ENCODE results near the gene SUPT3H. TPM values are rescaled to one million over a fixed set of nuclear protein-coding genes. Genes with fewer than 3 reads are reported as not detected.

SUPT3H gene
- total and polyA plus RNA-seq, 2 donors, result 9.4 to 12.5 TPM

DNA sequence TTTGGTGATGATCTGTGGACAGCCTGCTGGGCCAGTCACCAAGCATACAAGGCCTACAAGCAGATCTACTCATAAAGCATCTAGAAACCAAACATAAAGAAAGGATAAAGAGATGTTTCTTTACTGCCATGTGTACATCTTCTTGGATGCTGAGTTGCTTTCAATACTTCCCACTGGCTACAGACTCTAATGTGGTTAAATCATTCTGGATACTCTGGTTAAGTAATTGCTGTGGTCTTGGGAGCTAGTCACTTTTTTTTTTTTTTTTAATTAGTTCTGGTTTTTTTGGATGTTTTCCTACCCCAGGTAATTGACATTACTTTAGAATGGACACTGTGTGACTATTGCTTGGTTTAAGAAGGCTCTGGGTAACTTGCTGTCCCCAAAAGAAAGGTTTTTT is 265.0 kb downstream of the SUPT3H start:
- Histone ChIP-seq H3K27ac (ENCODE audit: low read depth) (no peak overlapping the region), H3K4me1 (ENCODE audit: insufficient read depth) (no peaks in the 10 kb centered on the region), H3K36me3 (ENCODE audit: insufficient read depth) (no peaks in the 10 kb centered on the region), H3K4me3 (ENCODE audit: low read depth, low read length) (no peak overlapping the region)
- DNase-seq (ENCODE audit: extremely low spot score), result no peak

DNA sequence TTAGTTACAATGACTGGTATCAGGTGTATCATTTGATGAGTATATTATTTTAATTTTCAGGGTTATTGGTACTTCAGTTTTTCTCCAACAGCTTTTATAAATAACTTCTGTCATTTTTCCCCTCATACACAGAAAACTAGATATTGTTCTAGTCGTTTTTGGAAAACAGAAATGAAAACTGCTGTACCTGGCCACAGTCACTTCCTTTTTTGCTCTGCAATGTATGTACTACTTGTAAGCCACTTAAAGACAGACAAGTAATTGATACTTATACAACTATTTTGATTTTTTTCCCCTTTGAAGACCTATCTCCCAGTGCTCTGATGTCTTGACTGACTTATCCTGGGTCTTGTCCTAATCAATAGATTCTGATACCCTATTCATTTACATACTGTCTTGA is 268.2 kb downstream of the SUPT3H start:
- no peak for DNase-seq (ENCODE audit: extremely low spot score)
- Histone ChIP-seq H3K4me1 (ENCODE audit: insufficient read depth) (no peaks in the 10 kb centered on the region), H3K4me3 (ENCODE audit: low read depth, low read length) (no peak overlapping the region), H3K36me3 (ENCODE audit: insufficient read depth) (no peaks in the 10 kb centered on the region), H3K27ac (ENCODE audit: low read depth) (no peak overlapping the region)
- 70% methylated on average over 1 of the region's 1 CpG for WGBS

DNA sequence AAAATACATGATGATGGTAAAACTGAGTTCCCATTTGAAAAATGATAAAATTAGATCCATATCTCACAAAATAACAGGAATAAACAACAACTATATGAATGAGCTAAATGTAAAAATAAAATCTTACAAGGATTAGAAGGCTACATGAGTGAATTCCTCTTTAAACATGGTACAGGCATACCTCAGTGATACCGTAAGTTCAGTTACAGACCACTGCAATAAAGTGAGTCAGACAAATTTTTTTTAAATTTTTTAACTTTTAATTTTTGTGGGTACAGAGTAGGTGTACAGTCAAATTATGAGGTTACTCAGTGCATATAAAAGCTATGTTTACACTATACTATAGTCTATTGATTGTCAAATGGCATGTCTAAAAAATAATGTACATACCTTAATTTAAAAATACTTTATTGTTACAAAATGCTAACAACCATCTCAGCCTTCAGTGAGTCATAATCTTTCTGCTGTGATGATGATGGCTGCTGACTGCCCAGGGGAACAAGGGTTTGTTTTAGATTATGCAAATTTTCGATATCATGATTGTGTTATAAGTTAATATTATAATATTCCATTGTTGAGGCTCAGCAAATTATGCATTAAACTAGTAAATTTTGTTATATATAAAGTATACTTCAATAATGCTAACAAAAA is 272.4 kb downstream of the SUPT3H start:
- WGBS, result 99% methylated on average over 2 of the region's 2 CpGs
- Histone ChIP-seq H3K27ac (ENCODE audit: low read depth) (no peak overlapping the region), H3K36me3 (ENCODE audit: insufficient read depth) (no peaks in the 10 kb centered on the region), H3K4me3 (ENCODE audit: low read depth, low read length) (no peak overlapping the region), H3K4me1 (ENCODE audit: insufficient read depth) (no peaks in the 10 kb centered on the region)
- DNase-seq (ENCODE audit: extremely low spot score), result no peak

DNA sequence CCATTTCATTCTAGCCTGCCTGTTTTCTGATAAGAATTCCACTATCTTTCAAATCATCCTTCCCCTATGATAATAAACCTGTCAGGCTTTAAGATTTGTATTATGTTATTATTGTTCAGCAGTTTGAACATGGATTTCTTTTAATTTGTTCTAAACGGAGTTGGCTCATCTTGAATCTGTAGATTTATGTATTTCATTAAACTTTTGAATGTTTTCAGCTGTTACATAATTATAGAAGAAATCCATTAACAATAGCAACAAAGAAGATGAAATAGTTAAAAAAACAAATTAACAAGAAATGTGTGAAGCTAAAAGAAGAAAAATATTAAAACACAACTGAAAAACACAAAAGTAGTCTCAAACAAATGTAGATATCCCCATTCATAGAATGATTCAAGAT is 273.3 kb downstream of the SUPT3H start:
- 57% methylated on average over 1 of the region's 1 CpG for whole genome bisulfite sequencing
- H3K4me1 ChIP-seq (ENCODE audit: insufficient read depth), result no peaks in the 10 kb centered on the region
- DNase-seq (ENCODE audit: extremely low spot score), result no peak
- no peaks in the 10 kb centered on the region for H3K36me3 ChIP-seq (ENCODE audit: insufficient read depth)
- no peak overlapping the region for H3K4me3 ChIP-seq (ENCODE audit: low read depth, low read length)
- no peak overlapping the region for H3K27ac ChIP-seq (ENCODE audit: low read depth)

DNA sequence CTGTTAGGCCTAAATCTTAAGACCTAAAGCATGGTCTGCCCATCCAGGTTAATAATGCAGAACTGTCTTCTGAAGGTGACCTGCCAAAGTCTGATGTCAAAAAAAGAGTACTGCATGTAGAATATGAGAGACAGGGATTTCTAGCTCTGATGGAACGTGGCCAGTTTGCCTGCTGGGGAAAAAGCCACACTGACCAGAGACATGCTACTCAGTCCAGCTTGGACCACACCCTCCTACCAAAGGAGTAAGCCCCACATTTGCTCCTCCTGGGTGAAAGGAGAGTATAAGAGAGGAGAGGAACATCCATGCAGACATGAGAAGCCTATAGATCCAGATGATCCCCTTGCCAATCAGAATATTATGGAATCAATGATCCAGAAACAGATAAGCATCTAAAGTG is 279.5 kb downstream of the SUPT3H start:
- Histone ChIP-seq H3K36me3 (ENCODE audit: insufficient read depth) (no peaks in the 10 kb centered on the region), H3K27ac (ENCODE audit: low read depth) (no peak overlapping the region), H3K4me3 (ENCODE audit: low read depth, low read length) (no peak overlapping the region), H3K4me1 (ENCODE audit: insufficient read depth) (no peaks in the 10 kb centered on the region)
- no peak for DNase-seq (ENCODE audit: extremely low spot score)
- 88% methylated on average over 1 of the region's 1 CpG for WGBS

DNA sequence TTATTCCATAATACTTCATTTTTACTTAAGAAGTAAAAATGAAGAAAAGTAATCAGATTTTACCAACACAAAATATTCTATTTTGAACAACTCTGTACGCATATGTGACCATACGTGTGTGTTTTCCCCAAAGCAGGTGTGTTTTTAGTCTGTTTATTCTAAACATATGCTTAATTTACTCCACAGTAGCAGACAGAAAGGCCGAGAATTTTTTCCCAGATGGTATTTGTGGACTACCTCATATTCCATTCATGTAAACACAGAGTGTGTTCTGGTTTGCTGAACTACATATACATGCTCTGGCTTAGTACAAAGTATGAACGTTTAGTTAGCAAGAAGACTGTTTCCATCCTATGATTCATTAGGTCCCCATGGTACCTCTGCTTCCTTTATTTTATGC is 282.9 kb downstream of the SUPT3H start:
- Histone ChIP-seq H3K4me3 (ENCODE audit: low read depth, low read length) (no peak overlapping the region), H3K4me1 (ENCODE audit: insufficient read depth) (no peaks in the 10 kb centered on the region), H3K36me3 (ENCODE audit: insufficient read depth) (no peaks in the 10 kb centered on the region), H3K27ac (ENCODE audit: low read depth) (no peak overlapping the region)
- no peak for DNase-seq (ENCODE audit: extremely low spot score)
- WGBS, result 75% methylated on average over 4 of the region's 4 CpGs

DNA sequence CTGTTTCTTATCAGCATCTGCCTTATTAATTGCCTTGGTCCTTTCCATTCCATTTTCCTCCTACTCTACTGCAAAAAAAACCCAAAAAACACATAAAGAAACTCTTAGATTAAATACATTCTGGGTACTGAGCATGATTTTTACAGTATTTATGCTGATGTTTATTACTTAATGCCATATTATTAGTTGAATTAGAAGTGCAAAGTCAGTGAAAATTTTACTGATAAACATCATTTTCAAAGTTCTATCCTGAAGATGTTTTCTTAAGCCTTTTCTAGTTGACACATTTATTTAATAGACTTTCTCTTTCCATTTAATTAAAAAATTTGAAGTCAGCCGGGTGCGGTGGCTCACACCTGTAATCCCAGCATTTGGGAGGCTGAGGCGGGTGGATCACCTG is 285.6 kb downstream of the SUPT3H start:
- H3K36me3 ChIP-seq (ENCODE audit: insufficient read depth), result no peaks in the 10 kb centered on the region
- DNase-seq (ENCODE audit: extremely low spot score), result no peak
- no peaks in the 10 kb centered on the region for H3K4me1 ChIP-seq (ENCODE audit: insufficient read depth)
- H3K27ac ChIP-seq (ENCODE audit: low read depth), result no peak overlapping the region
- no peak overlapping the region for H3K4me3 ChIP-seq (ENCODE audit: low read depth, low read length)
- WGBS, result over 99% methylated on average over 3 of the region's 3 CpGs

DNA sequence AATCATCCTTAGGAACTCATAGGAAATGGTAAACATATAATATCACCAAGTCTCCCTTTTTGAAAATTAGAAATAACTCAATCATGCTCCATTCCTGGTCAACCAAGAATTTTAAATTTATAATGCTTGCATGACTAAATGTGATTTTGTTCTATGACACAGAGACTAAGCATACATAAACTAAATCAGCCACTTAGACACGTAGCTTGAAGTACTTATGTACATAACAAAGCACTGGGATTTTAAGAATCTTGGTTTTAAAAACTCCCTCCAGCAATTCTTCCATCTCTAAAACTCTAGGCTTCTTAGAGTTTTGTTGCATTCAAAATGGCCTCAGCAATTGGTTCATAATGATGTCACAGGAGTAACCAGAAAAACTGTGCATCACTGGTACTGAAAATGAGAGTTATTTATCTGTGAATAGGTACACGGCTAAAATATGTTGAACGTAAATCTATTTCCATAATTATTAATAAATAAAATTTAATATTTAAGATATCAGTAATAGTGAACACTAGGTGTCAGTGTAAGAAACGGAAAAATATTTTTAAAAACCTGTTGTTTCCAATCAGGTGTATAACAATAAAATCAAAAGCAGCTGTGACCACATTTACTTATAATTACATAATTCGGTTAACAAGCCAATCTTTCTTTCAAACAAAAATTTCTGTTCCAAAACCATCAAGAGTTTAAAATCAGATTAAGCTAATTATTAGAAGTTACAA is 291.2 kb downstream of the SUPT3H start:
- no peak for DNase-seq (ENCODE audit: extremely low spot score)
- 82% methylated on average over 5 of the region's 5 CpGs for WGBS
- Histone ChIP-seq H3K36me3 (ENCODE audit: insufficient read depth) (no peaks in the 10 kb centered on the region), H3K4me1 (ENCODE audit: insufficient read depth) (no peaks in the 10 kb centered on the region), H3K4me3 (ENCODE audit: low read depth, low read length) (no peak overlapping the region), H3K27ac (ENCODE audit: low read depth) (no peak overlapping the region)

DNA sequence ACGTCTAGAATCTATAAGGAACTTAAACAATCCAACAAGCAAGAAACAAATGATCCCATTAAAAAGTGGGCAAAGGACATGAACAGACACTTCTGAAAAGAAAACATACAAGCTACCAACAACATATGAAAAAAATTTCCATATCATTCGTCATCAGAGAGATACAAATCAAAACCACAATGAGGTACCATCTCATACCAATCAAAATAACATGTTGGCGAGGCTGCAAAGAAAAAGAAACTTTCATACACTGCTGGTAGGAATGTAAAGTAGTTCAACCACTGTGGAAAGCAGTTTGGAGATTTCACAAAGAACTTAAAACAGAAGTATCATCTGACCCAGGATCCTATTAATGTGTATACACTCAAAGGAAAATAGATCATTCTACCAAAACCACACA is 293.5 kb downstream of the SUPT3H start:
- WGBS, result 93% methylated on average over 3 of the region's 3 CpGs
- H3K36me3 ChIP-seq (ENCODE audit: insufficient read depth), result no peaks in the 10 kb centered on the region
- no peaks in the 10 kb centered on the region for H3K4me1 ChIP-seq (ENCODE audit: insufficient read depth)
- no peak for DNase-seq (ENCODE audit: extremely low spot score)
- H3K4me3 ChIP-seq (ENCODE audit: low read depth, low read length), result no peak overlapping the region
- H3K27ac ChIP-seq (ENCODE audit: low read depth), result no peak overlapping the region

DNA sequence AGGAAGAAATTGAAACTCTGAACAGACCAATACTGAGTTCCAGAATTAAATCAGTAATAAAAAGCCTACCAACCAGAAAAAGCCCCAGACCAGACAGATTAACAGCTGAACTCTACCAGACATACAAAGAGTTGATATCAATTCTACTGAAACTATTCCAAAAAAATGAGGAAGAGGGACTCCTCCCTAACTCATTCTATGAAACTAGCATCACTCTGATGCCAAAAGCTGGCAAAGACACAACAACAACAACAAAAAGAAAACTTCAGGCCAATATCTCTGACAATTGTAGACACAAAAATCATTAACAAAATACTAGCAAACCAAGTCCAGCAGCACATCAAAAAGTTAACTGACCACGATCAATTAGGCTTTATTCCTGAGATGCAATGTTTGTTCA is 295.6 kb downstream of the SUPT3H start:
- DNase-seq (ENCODE audit: extremely low spot score), result no peak
- no peaks in the 10 kb centered on the region for H3K36me3 ChIP-seq (ENCODE audit: insufficient read depth)
- no peak overlapping the region for H3K27ac ChIP-seq (ENCODE audit: low read depth)
- WGBS, result 66% methylated on average over 1 of the region's 1 CpG
- no peak overlapping the region for H3K4me3 ChIP-seq (ENCODE audit: low read depth, low read length)
- no peaks in the 10 kb centered on the region for H3K4me1 ChIP-seq (ENCODE audit: insufficient read depth)

DNA sequence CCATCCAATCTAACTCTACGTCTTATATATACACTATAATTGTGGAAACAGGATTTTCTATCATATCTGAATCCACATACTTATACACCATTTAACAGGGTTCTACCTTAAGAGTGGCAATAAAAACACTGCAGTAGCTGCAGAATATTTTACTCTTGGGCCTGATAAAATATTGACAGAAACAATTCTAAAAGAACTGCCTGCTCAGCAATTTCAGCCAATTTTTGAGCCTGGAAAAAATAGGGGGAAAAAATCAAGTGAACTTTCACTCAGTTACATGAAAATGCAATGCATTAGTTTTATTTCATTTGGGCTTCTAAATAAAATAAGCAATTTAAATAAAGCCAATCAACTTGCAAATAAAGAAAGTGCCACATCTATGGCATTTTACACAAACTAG is 296.1 kb downstream of the SUPT3H start:
- no peaks in the 10 kb centered on the region for H3K4me1 ChIP-seq (ENCODE audit: insufficient read depth)
- no peaks in the 10 kb centered on the region for H3K36me3 ChIP-seq (ENCODE audit: insufficient read depth)
- H3K27ac ChIP-seq (ENCODE audit: low read depth), result no peak overlapping the region
- DNase-seq (ENCODE audit: extremely low spot score), result no peak
- H3K4me3 ChIP-seq (ENCODE audit: low read depth, low read length), result no peak overlapping the region
- WGBS, result 95% methylated on average over 1 of the region's 1 CpG

DNA sequence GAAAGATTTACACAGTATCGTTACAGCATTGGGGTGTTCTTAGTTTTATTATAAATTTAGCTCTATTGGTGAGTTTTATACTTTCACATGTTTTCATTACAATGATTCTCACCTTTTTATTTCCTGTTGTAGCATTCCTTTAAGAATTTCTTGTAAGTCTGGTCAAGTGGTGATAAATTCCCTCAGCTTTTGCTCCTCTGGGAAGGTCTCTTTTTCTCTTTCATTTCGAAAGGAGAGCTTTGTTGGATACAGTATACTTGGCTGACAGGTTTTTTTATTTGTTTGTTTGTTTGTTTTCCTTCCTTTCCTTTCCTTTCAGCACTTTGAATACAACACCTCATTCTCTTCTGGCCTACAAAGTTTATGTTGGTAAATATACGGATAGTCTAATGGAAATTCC is 299.3 kb downstream of the SUPT3H start:
- H3K36me3 ChIP-seq (ENCODE audit: insufficient read depth), result no peaks in the 10 kb centered on the region
- 99% methylated on average over 3 of the region's 3 CpGs for WGBS
- H3K27ac ChIP-seq (ENCODE audit: low read depth), result no peak overlapping the region
- no peak for DNase-seq (ENCODE audit: extremely low spot score)
- H3K4me3 ChIP-seq (ENCODE audit: low read depth, low read length), result no peak overlapping the region
- no peaks in the 10 kb centered on the region for H3K4me1 ChIP-seq (ENCODE audit: insufficient read depth)

DNA sequence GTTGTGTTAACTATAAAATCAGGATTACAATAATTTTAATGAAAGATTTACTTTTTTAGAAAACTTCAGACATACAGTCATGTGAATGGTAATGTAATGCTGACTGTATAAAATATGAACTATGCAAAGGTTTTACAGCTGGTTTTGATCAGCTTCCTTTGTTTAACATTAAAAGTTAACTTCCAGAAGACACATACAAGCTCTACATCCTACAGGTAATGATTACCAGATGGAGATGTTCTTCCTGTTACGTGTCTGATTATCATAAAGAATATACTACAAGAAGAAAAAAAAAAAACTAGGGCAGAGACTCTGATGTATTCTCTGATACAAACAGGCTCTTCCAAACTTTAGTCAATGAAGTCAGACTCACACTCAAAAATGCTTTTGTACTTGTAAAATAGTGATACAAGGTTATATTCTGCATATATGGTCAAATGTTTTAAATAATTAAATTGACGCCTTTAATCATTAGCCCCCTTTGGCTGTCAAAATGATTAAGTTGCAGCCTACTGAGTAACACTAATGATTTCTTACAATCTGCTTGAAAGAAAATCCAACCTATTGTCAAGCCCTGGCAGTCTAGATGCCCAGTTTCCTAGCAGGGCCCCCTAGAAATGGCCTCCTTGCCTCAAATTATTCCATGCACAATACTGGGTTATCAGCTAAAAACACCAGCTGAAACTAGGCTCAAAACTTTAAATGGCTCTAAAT is 301.4 kb downstream of the SUPT3H start:
- no peak overlapping the region for H3K27ac ChIP-seq (ENCODE audit: low read depth)
- no peak overlapping the region for H3K4me3 ChIP-seq (ENCODE audit: low read depth, low read length)
- H3K4me1 ChIP-seq (ENCODE audit: insufficient read depth), result no peaks in the 10 kb centered on the region
- WGBS, result 90% methylated on average over 2 of the region's 2 CpGs
- H3K36me3 ChIP-seq (ENCODE audit: insufficient read depth), result no peaks in the 10 kb centered on the region
- DNase-seq (ENCODE audit: extremely low spot score), result no peak

DNA sequence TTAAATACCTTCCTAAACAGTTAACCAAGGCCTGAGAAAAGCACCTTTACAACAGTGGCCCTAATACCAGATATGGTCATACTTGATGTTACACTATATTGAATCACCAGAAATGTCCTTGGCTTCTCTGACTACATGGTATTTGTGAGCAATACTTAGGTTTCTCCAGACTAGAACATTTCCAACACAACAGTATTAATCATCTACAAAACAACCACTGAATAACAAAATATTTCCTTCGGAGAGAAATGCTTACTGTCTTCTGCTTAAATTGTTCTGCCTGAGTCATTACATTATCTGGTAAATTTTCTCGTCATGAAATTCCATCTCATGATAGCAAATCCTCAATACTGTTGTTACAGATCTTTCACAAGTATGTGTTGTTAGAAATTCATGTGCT is 302.5 kb downstream of the SUPT3H start:
- DNase-seq (ENCODE audit: extremely low spot score), result no peak
- no peaks in the 10 kb centered on the region for H3K4me1 ChIP-seq (ENCODE audit: insufficient read depth)
- H3K4me3 ChIP-seq (ENCODE audit: low read depth, low read length), result no peak overlapping the region
- 63% methylated on average over 2 of the region's 2 CpGs for WGBS
- H3K36me3 ChIP-seq (ENCODE audit: insufficient read depth), result no peaks in the 10 kb centered on the region
- H3K27ac ChIP-seq (ENCODE audit: low read depth), result no peak overlapping the region
